ENCODE results near the gene UBE2I. TPM values are rescaled to one million over a fixed set of nuclear protein-coding genes. Genes with fewer than 3 reads are reported as not detected.
A peak's percentile ranks its signal among the peaks of the same experiment; 100 is the strongest.

The UBE2I gene
- polyA plus RNA-seq, 2 of the 4 experiments (the other 2 are of a cell fraction): 170 to 208 TPM

DNA sequence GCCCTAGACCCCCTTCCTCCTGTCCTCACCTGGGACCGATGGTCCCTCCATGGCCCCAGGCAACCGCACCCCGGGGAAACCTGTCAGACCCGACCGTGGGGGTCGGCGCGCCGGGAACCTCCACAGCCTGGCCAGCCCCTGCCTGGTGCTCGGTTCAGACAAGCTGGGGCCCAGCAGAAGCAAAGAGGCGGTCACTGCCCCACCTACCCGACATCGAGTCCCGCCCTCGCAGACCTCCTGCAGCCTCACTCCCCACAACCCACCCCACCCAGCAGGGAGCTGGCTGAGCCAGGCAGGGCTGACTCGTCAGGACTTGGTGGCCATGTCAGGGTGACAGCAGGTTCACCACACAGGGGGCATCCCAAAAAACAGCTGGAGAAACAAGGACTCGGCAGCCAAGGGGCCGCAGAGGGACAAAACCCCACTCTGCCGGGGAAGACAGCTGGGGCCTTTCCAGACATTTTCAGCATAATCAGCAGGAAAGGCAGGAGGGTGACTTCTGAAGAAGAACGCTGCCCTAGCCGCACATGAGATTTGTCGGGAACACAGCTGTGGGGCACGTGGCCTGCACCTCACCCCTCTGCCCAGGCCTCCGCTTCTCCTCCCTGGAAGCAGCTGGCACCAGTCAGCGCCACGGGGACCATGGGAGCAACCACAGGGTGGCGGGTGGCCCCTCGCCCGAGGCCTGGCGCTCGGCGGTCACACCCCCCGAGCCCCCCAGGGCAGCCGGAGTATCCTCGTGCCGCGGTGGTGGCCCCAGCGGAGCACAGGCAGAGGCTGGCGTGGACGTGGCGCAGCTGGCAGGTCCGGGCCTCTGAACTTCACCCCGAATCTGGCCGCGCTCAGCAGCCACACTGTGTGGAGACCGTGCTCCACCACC is 65.2 kb downstream of the UBE2I start:
- FAIRE-seq: no peak
- ATAC-seq: no peak
- TF ChIP-seq NR3C1 (IDR thresholded peaks at IDR 0.05) (no peak), MAX (IDR thresholded peaks at IDR 0.05) (no peak), MAFK (IDR thresholded peaks at IDR 0.05; ENCODE audit: partially characterized antibody) (peak; percentile 18)
- Histone ChIP-seq H3K4me3 (no peak overlapping the region), H3K9me3 (no peaks in the 10 kb centered on the region), H3K4me1 (peaks cover 22% of the 10 kb centered on the region), H3K4me2 (no peak overlapping the region), H3K27ac (peak overlapping the region in 1 of 2 experiments; percentile 15; a peak in 2 of 6 replicates)
- ChIA-PET CTCF (interaction anchor here (0.9 to 11.4 kb wide), 2 partner anchors 12 to 24 kb away, joined by 3 to 127 read pairs; no protein-coding TSS in a partner anchor), POLR2A (no interaction called here)
- WGBS (ENCODE audit: missing lambda C conversion rate): 92% methylated on average over 27 of the region's 46 CpGs
- DNase-seq (ENCODE audit: low read depth in 1 of 2, low spot score in 1 of 2): no peak

- Histone ChIP-seq H3K4me2 (no peak overlapping the region), H3K27ac (peak overlapping the region in 1 of 2 experiments; percentile 15; a peak in 1 of 6 replicates), H3K4me3 (no peak overlapping the region), H3K9me3 (no peaks in the 10 kb centered on the region), H3K4me1 (peaks cover 27% of the 10 kb centered on the region)
- ChIA-PET CTCF (interaction anchor here (0.9 to 11.4 kb wide), 2 partner anchors 13 to 25 kb away, joined by 3 to 127 read pairs; no protein-coding TSS in a partner anchor), POLR2A (no interaction called here)
- WGBS (ENCODE audit: missing lambda C conversion rate): 88% methylated on average over 23 of the region's 24 CpGs
- no peak for TF ChIP-seq TFCP2L1 (CRISPR knock-in tag; IDR thresholded peaks at IDR 0.05)
- TF ChIP-seq PBX3 (IDR thresholded peaks at IDR 0.05): no peak
- no peak for TF ChIP-seq HOXB5 (CRISPR knock-in tag; IDR thresholded peaks at IDR 0.05)
- no peak for TF ChIP-seq EHMT2 (IDR thresholded peaks at IDR 0.05; ENCODE audit: low read depth)
- TF ChIP-seq HOXA7 (CRISPR knock-in tag; IDR thresholded peaks at IDR 0.05): no peak
- no peak for TF ChIP-seq REST (IDR thresholded peaks at IDR 0.05)
- TF ChIP-seq ATOH8 (CRISPR knock-in tag; IDR thresholded peaks at IDR 0.05; ENCODE audit: low read depth): no peak
- no peak for TF ChIP-seq HOXB13 (CRISPR knock-in tag; IDR thresholded peaks at IDR 0.05; ENCODE audit: low read depth)
- TF ChIP-seq BHLHE40 (IDR thresholded peaks at IDR 0.05; ENCODE audit: low read depth, low read length): no peak
- no peak for TF ChIP-seq TP53 (CRISPR knock-in tag; IDR thresholded peaks at IDR 0.05)
- no peak for TF ChIP-seq E2F6 (IDR thresholded peaks at IDR 0.05; ENCODE audit: borderline replicate concordance, low read depth)
- TF ChIP-seq ZSCAN20 (CRISPR knock-in tag; IDR thresholded peaks at IDR 0.05): no peak
- no peak for TF ChIP-seq JUNB (IDR thresholded peaks at IDR 0.05)
- ATAC-seq (no peak), DNase-seq (ENCODE audit: low read depth in 1 of 2, low spot score in 1 of 2) (no peak), FAIRE-seq (no peak)
Observed at GRCh38 chr16:1375298-1375640, 65.8 kb downstream of the UBE2I start.
